ENCODE measurements around the gene RAP1GAP.
"Not testable (repeated sequence)": the region's sequence is repeated elsewhere in the genome, so short reads cannot be mapped to it uniquely, and the experiment has no call there.

Gene RAP1GAP

DNA sequence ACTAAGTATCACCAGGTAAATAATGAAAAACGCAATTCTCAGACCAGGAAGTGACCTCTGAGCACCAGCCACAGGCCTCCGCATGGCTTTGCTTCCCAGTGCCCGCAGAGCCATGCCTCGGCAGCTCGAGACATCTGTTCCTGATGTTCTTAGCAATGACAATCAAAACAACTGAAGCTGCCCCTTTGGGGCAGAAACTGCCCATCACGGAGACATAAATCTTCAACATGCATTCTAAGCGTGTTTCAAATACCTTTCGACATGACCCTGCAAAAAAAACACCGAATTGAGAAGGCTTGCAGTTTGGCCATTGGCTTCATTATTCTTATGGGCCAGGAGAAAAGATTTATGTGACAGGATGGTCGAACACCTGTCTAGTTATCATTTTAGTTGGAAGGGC lies 5.8 kb upstream of the RAP1GAP start:
- DNase-seq: no peak

DNA sequence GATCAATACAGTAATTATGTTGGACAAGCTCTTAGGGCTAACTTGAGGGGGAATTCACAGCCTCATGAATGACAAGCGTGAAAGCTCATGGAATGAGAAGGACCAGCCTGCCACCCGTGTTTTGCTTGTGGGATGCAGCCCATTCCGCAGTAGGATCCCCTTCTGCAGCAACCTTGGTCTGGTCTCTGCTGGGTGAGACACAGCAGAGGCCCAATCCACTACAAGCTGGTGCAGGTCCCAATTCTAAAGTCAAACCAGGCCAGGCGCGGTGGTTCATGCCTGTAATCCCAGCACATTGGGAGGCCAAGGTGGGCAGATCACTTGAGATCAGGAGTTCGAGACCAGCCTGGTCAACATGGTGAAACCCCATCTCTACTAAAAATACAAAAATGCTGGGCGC lies 4.7 kb upstream of the RAP1GAP start:
- not testable (repeated sequence) for DNase-seq

DNA sequence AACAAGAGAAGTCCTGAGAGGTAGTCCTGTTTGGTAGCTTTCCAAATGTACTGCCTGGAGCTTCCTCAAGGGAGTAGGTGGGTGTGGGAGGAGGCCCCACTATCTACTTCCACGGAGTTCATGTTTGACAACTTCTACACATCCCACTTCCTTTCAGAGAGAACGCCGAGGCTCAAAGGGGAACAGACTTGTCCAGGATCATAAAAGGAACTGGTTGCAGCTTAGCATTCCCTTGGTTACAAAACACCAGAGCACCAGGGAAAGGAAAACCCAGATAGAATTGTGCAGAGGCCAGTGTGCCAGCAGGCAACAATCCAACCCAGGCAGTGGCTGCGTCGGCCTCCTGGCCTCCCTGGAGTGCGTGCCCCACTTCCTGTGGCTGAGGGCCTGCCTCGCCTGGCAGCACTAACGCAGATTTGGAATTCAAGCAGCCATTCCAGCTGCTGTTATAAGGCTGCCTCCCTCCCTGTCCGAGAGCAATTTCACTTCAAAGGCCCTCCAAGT lies 4.2 kb upstream of the RAP1GAP start:
- no peak for DNase-seq

GRCh38 chr1:21672478-21673276 lies 3.5 kb upstream of the RAP1GAP start:
- no peak for DNase-seq

DNA sequence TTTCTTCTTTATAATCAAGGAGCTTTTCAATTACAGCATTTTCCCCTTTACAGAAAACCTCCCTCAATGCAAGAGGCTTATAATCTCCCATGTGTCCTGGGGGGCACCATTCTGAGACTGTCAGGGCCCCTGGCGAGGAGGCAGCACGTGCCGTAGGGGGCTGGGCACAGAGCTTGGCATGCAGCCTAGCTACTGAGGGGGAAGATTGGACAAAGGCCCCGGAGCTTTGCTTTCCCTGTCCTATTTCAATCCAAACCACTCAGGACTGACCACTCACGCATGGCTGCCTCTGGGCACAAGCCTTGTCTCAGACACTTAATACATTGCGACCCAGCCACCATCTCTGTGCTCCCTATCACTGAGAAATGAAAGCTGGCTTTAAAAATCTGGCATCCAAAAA lies 2.8 kb upstream of the RAP1GAP start:
- no peak for DNase-seq

- no peak for DNase-seq
Measured at GRCh38 chr1:21670956-21671902, 2.1 kb upstream of the RAP1GAP start.

- DNase-seq: no peak
Measured at GRCh38 chr1:21670059-21670881, 1.1 kb upstream of the RAP1GAP start.

GRCh38 chr1:21668951-21669257 lies 253 bp downstream of the RAP1GAP start:
- DNase-seq: no peak

- DNase-seq: no peak
Measured at GRCh38 chr1:21668232-21668950, 766 bp downstream of the RAP1GAP start.

- DNase-seq: no peak
Measured at GRCh38 chr1:21667348-21668231, 1.6 kb downstream of the RAP1GAP start.

DNA sequence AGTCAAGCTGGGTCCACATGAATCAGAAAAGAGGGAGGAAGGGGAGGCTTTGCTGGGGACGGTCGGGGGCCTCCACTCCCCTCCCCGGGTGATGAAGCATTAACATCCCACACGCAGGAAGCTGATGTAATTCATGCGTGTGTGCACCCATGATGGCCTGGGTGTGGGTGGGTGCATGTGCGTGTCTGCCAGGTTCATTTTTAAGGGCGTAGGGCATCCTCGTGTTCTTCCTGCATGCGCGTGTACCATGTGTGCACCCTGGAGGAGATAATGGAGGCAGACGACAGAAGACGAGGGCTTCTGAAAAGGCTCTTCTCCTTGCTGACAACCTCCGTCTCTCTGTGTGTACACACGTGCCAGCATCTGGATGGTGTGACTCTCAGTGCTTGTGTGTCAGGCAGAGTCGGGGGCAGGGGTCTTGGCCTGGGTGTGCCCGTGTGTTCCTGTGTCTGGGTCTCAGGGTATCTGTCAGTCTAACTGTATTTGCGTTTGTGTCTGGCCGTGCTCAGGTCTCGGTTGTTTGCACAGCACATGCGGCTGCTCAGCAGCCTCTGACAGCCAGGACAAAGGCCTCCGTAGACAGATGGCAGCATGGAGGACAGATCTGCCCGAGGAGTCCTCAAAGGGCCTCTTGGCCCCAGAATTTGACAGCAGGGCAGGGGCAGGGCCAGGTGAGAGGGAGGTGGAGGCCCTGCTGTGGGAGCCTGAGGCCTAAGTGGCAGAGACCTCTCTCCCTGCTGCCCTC lies 2.4 kb downstream of the RAP1GAP start:
- no peak for DNase-seq

- no peak for DNase-seq
Measured at GRCh38 chr1:21665711-21666575, 3.2 kb downstream of the RAP1GAP start.

- no peak for DNase-seq
Measured at GRCh38 chr1:21664806-21665588, 4.2 kb downstream of the RAP1GAP start.

- DNase-seq: no peak
Measured at GRCh38 chr1:21663951-21664805, 5.0 kb downstream of the RAP1GAP start.

GRCh38 chr1:21663248-21663950 lies 5.8 kb downstream of the RAP1GAP start:
- no peak for DNase-seq

GRCh38 chr1:21662426-21663247 lies 6.5 kb downstream of the RAP1GAP start:
- DNase-seq: no peak
